GM18499 (cell line): Measurements from ENCODE around the gene PITPNC1.

Experiments
- ATAC-seq: cut with Tn5 transposase; IDR thresholded peaks from one replicate; pipeline ENCODE4 v1.9.1; 2021; ENCODE audit warnings: moderate number of reproducible peaks; ENCODE audit not compliant: insufficient read depth, unreplicated experiment

Gene PITPNC1

GRCh38 chr17:67656494-67657203 lies 279.6 kb downstream of the PITPNC1 start:
- no peak for ATAC-seq

DNA sequence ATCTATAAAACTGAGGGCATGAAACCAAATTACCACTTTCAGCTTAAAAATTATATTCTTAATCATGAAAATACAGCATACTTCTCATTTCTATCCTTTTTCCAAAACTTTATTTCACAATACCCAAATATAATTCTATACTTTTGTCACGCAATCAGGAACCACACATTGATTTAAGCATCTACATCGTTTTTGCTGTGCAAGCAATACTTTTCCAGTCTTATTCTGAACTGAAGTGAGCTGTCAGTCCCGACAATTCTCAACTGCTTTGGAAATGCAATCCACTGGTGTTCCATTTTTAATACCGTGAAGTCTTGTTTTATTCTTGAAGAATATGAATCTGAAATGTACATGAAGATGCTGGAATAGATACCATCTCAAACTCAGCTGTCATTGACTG lies 280.5 kb downstream of the PITPNC1 start:
- ATAC-seq, result no peak

GRCh38 chr17:67658265-67658664 lies 281.2 kb downstream of the PITPNC1 start:
- no peak for ATAC-seq

GRCh38 chr17:67659028-67659427 lies 281.9 kb downstream of the PITPNC1 start:
- ATAC-seq, result no peak

DNA sequence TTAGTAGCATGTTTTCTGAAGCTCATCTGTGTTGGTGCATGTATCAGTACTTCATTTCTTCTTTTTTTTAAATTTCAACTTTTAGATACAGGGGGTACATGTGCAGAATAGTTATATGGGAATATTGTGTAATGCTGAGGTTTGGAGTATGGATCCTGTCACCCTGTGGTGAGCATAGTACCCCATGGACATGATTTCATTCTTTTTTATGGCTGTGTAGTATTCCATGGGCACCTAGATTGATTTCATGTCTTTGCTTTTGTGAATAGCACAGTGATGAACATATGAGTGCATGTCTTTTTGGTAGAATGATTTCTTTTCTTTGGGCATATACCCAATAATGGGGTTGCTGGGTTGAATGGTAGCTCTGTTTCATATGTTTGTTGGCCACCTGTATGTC lies 285.6 kb downstream of the PITPNC1 start:
- ATAC-seq, result no peak

DNA sequence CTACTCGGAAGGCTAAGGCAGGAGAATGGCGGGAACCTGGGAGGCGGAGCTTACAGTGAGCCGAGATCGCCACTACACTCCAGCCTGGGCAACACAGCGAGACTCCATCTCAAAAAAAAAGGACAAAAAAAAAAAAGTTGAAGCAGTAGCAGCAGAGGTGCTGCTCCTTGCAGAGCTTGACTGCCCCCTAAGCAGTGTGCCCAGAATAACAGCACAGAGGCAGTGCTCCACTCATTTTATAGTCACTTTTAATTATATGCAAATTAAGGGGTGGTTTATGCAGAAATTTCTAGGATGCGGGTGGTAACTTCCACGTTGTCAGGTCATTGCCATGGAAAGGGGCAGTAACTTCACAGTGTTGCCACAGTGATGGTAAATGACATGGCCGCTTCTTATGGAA lies 286.4 kb downstream of the PITPNC1 start:
- ATAC-seq, result no peak

DNA sequence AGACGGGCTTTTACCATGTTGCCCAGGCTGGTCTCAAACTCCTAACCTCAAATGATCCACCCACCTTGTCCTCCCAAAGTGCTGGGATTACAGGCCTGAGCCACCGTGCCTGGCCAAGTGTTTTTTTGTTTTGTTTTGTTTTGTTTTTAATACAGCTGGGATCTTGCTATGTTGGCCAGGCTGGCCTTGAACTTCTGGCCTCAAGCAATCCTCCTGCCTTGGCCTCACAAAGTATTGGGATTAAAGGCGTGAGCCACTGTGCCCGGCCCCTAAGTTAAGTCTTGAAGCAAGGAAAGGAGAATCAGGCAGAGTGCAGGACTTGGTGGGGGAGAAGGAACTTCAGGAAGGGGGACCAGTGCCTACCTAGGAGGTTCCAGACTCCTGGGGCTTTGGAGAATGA lies 288.9 kb downstream of the PITPNC1 start:
- no peak for ATAC-seq

- ATAC-seq, result no peak
Observed at GRCh38 chr17:67666710-67667109, 289.6 kb downstream of the PITPNC1 start.

- no peak for ATAC-seq
Observed at GRCh38 chr17:67671493-67671892, 294.4 kb downstream of the PITPNC1 start.

- ATAC-seq, result no peak
Observed at GRCh38 chr17:67672592-67673335, 295.7 kb downstream of the PITPNC1 start.

DNA sequence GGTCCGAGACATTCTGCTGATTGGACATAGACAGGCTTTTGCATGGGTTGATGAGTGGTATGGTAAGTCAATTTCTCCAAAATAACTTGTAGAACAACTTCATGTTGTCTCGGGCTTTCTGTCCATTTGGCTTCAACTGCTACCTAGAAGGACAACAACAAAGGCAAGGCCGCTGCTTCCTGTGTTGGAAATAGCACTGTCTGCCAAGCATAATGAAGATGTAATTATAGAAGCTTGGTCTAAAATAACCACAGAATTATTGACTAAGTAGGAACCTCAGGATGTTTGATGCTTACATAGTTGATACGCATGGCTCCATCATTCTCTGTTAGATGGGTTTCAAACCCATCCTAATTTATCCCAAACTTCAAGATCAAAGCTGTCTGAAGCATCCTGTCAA lies 298.4 kb downstream of the PITPNC1 start:
- no peak for ATAC-seq

DNA sequence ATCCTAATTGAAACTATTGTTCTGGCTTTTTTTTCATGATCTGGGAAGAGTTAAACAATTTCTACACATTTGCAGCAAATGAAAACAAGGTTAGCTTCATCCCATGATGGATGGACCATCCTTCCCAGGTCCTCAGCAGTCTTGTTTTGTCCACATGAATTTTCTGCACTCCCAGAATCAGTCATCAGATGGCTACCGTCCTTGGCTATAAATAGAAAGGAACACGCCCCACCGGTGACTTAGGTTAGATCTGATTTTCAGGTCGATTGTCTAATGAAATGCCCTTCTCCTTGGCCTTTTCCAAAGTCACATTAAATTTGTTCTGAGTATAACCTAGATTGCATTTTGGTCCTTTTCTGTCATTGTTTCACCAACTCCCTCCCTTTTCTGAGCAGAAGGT lies 299.2 kb downstream of the PITPNC1 start:
- ATAC-seq, result no peak

GRCh38 chr17:67678414-67678813 lies 301.3 kb downstream of the PITPNC1 start:
- ATAC-seq, result no peak

DNA sequence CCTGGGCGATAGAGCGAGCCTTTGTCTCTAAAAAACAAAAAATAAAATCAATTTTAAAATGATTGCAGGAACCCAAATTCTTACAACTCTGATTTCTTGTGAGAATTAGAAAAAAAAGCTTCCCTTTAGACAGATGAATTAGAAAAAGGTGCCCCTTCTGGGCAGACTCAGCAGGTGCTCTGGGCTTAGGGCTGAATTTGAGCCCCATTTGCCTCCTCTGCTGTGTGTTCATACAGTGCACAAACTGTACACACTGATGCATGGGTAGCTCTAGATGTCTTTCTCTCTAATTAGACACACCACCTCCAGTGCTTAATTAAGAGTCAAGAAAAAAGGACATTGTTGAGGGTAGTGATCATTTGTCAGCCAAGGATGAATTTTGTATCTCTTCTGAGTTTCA lies 302.1 kb downstream of the PITPNC1 start:
- ATAC-seq, result no peak

GRCh38 chr17:67679721-67680120 lies 302.6 kb downstream of the PITPNC1 start:
- ATAC-seq, result no peak

- no peak for ATAC-seq
Observed at GRCh38 chr17:67680445-67681224, 303.6 kb downstream of the PITPNC1 start.

GRCh38 chr17:67682196-67682595 lies 305.1 kb downstream of the PITPNC1 start:
- no peak for ATAC-seq

- ATAC-seq, result no peak
Observed at GRCh38 chr17:67685351-67685750, 308.3 kb downstream of the PITPNC1 start.

GRCh38 chr17:67686241-67686640 lies 309.2 kb downstream of the PITPNC1 start:
- ATAC-seq, result no peak

GRCh38 chr17:67687511-67687910 lies 310.4 kb downstream of the PITPNC1 start:
- no peak for ATAC-seq

- no peak for ATAC-seq
Observed at GRCh38 chr17:67689534-67690177, 312.6 kb downstream of the PITPNC1 start.
